Fibroblast of the aortic adventitia (primary cell): ENCODE results near the gene APBB1IP. TPM values are rescaled to one million over a fixed set of nuclear protein-coding genes. Genes with fewer than 3 reads are reported as not detected.
A peak's percentile ranks its signal among the peaks of the same experiment; 100 is the strongest.

Experiments used
- DNase-seq: peaks from one replicate; pipeline ENCODE4 v3.0.0-alpha.2; 2010; ENCODE audit warnings: low read depth
- H3K4me3 ChIP-seq: 2 replicates; pipeline ENCODE4 v1.5.1; 2011; ENCODE audit warnings: low read depth, mild to moderate bottlenecking, control low read depth, low read length, moderate library complexity
- total RNA-seq: library from RNA; depleted of rRNA; stranded (reverse); fragments of >200 nt; gene quantifications from 2 replicates; pipeline ENCODE4 v1.2.3, GENCODE V29; 2012; ENCODE audit warnings: low replicate concordance
- TF ChIP-seq, protein P1 (sequence below): IDR thresholded peaks from 2 replicates; pipeline ENCODE4 v1.5.1; 2011; ENCODE audit warnings: mild to moderate bottlenecking, low read length, control low read depth, inconsistent platforms; ENCODE audit not compliant: insufficient read depth

Gene APBB1IP
- total RNA-seq, 1 donor: 2.9 TPM

DNA sequence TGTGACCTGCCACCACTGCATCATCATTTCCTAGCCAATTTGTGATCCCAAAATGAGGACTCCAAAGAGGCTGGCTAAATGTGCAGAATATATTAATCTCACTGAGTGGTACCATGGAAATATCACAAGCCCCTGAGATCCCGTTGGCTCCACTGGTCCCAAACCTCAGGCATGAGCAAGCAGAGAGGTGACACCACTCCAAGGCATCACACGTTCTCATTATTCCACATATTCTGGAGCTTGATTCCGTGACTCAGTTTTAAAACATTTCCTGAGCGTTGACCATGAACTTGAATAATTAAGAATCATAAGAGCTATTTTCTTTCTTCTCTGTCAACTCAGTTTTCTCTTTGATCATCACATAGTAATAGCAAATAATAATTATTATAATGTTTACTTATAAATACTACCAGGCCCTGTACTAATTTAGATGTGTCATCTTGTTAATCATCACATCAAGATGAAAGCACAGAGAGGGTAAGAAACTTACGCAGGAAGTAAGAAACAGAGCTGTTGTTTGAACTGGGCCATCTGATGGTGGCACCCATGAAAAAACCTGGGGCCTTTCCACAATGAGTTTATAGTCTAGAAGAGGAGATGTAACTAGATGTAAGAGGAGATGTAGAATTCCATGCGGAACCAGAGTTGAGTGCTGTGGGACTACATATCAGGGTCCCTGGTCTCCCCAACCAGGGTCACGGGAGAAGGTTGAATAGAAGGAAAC, 3.5 kb downstream of the APBB1IP start:
- DNase-seq: peak; percentile 35
- TF ChIP-seq, protein P1, sequence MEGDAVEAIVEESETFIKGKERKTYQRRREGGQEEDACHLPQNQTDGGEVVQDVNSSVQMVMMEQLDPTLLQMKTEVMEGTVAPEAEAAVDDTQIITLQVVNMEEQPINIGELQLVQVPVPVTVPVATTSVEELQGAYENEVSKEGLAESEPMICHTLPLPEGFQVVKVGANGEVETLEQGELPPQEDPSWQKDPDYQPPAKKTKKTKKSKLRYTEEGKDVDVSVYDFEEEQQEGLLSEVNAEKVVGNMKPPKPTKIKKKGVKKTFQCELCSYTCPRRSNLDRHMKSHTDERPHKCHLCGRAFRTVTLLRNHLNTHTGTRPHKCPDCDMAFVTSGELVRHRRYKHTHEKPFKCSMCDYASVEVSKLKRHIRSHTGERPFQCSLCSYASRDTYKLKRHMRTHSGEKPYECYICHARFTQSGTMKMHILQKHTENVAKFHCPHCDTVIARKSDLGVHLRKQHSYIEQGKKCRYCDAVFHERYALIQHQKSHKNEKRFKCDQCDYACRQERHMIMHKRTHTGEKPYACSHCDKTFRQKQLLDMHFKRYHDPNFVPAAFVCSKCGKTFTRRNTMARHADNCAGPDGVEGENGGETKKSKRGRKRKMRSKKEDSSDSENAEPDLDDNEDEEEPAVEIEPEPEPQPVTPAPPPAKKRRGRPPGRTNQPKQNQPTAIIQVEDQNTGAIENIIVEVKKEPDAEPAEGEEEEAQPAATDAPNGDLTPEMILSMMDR: no peak
- H3K4me3 ChIP-seq: no peak overlapping the region

DNA sequence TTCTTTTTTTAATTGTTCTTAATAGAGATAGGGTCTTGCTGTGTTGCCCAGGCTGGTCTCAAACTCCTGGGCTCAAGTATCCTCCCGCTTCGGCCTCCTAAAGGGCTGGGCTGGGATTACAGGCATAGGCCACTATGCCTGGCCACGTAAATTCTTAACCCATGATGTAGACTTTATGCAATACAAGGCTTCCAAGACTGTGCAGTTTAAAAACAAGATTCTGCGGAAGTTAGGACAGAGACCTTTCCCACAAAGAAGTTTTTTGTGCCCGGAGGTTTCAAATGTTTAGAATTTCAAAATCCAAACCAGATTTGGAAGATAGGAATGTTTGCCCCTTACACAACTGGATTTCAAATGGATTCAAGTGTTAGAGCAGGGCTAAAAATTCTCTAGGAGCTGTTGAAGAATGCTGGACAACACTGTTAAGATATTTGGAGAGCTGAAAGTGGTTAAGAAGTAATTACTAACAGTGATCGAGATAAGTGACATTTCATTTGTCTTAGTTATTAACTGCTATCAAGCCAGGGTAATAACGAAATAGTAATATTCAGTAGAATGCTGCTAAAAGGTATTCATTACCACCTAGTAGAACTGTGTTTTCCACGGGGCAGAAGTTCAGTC, 7.4 kb downstream of the APBB1IP start:
- DNase-seq: no peak
- H3K4me3 ChIP-seq: no peak overlapping the region
- TF ChIP-seq, protein P1: no peak

DNA sequence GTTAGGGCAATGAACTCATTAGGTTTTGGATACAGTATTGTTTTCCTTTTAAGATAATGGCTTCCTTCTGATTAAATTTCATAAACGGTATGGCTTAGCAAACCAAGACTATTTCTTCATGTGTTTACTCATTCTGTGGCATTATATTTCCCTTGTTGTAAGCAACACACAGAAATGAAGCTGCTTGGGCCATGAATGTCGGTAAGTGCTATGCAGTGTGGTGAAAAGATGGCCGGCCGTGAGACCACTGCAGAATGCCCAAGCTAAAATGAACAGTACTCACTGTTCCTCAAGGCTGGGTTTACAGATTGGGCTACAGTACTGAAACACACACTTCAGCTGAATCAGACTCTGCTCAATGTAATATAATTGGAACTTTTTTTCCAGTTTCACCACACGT, 8.1 kb downstream of the APBB1IP start:
- no peak overlapping the region for H3K4me3 ChIP-seq
- TF ChIP-seq, protein P1: no peak

DNA sequence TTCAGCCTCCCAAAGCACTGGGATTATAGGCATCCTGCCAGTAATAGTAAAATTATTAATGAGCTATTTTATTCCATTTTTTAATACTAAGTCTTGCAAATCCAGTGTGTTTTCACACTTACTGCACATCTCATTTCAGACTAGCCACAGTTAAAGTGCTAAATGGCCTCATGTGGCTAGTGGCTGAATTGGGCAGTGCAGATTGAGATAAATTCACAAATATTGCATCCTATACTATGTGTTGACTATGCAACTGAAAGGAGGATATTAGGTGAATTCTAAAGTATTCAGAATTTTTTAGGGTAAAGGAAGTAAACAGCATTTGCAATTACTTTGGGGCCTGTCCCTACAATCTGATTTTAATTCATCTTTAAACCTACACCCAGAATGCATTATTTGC, 10.2 kb downstream of the APBB1IP start:
- no peak overlapping the region for H3K4me3 ChIP-seq
- TF ChIP-seq, protein P1: peak; percentile 17
- no peak for DNase-seq

More for the DNA sequence above, 8.1 kb downstream of the APBB1IP start:
- DNase-seq: no peak

DNA sequence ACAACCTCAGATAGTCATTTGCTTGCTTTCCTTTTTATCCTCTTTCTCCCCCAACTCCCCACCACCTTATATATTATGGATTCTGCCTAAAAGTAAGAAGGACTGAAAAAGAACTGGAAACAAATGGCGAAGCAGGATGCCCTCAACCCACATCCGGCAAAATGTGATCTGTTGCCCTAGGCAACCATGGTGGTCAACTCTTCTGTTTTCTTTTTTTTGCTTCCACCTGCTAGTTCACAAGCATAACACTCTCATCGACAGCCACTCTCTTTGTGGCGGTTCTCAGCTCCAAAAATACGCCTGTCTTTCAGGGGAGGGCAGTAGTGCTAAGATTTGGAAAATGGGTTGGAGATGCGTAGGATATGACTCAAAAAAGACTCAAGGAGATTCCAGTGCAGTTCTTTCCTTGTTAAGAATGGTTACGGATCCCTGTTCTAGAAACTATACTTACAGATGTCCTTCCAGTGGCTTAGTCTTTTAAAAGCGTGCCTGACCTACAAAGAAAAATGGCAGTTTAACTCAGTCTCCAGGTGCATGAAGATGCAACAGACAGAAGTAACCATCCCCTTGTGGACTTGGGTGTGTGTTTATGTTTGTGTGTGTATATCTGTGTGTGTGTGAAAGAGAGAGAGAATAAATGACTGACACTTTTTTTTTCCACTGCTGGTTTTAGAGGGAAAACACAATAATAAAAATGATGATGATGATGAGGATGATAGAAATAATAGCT, 10.7 kb downstream of the APBB1IP start:
- TF ChIP-seq, protein P1: no peak
- no peak for DNase-seq
- H3K4me3 ChIP-seq: no peak overlapping the region

DNA sequence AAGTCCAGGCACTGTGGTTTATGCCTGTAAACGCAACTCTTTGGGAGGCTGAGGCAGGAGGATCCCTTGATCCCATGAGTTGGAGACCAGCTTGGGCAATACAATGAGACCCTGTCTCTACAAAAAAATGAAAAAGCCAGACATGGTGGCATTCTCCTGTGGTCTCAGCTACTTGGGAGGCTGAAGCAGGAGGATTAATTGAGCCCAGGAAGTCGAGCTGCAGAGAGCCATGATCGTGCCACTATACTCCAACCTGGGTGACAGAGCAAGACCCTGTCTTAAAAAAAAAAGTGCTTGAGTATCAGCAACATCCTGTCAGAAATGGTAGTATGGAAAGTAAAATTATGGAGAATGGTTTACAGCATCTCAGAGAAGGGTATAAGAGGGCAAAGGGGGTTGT, 11.6 kb downstream of the APBB1IP start:
- no peak overlapping the region for H3K4me3 ChIP-seq
- TF ChIP-seq, protein P1: no peak
- DNase-seq: no peak
